ENCODE data around the gene ZNF652. TPM values are rescaled to one million over a fixed set of nuclear protein-coding genes. Genes with fewer than 3 reads are reported as not detected.
A peak's percentile ranks its signal among the peaks of the same experiment; 100 is the strongest.

ZNF652 gene
- 10 to 100 TPM; 43.6 to 47.7 TPM for total RNA-seq

GRCh38 chr17:49361902-49362722 is at the start of gene ZNF652:
ZNF652 (minus strand) TSS chr17:49362250; CDS start chr17:49317725, 44,525 bp downstream.
- Mint-ChIP-seq H3K27ac (peak within 1 kb of the TSS; percentile 95), H3K9me3 (no peaks in the 10 kb centered on the region), H3K36me3 (peaks cover 5% of the 10 kb centered on the region), H3K4me1 (peaks cover 53% of the 10 kb centered on the region), H3K27me3 (no peaks in the 10 kb centered on the region), H3K4me3 (peak within 1 kb of the TSS; percentile 95)
- DNase-seq, result peak; percentile 97
- POLR2A ChIA-PET, result interaction anchor here (0.6 to 4.4 kb wide), 10 partner anchors 16 to 1310 kb away, joined by 3 to 58 read pairs (median 6); no protein-coding TSS in a partner anchor
- peak; percentile 71 for ATAC-seq (ENCODE audit: low read depth)

- H3K27ac Mint-ChIP-seq, result peak overlapping the region; percentile 10
- no peak overlapping the region for H3K4me3 Mint-ChIP-seq
- no peak for ATAC-seq (ENCODE audit: low read depth)
- POLR2A ChIA-PET, result interaction anchor here (0.7 to 1.8 kb wide), 2 partner anchors 148 to 589 kb away, joined by 5 read pairs; no protein-coding TSS in a partner anchor
- peaks cover 37% of the 10 kb centered on the region for H3K4me1 Mint-ChIP-seq
- H3K9me3 Mint-ChIP-seq, result no peaks in the 10 kb centered on the region
- no peaks in the 10 kb centered on the region for H3K27me3 Mint-ChIP-seq
- peaks cover 31% of the 10 kb centered on the region for H3K36me3 Mint-ChIP-seq
- DNase-seq, result no peak
Observed at GRCh38 chr17:49409066-49409465, 47.0 kb upstream of the ZNF652 start.

GRCh38 chr17:49407981-49408501 is 46.0 kb upstream of the ZNF652 start:
- ATAC-seq (ENCODE audit: low read depth) (peak; percentile 84), DNase-seq (peak; percentile 90)
- no peaks in the 10 kb centered on the region for H3K9me3 Mint-ChIP-seq
- H3K4me3 Mint-ChIP-seq, result no peak overlapping the region
- H3K27me3 Mint-ChIP-seq, result no peaks in the 10 kb centered on the region
- H3K4me1 Mint-ChIP-seq, result peaks cover 43% of the 10 kb centered on the region
- peak overlapping the region; percentile 72 for H3K27ac Mint-ChIP-seq
- POLR2A ChIA-PET, result interaction anchor here (1.8 kb wide), 1 partner anchor 149 kb away, joined by 5 read pairs; no protein-coding TSS in a partner anchor
- peaks cover 37% of the 10 kb centered on the region for H3K36me3 Mint-ChIP-seq

- H3K9me3 Mint-ChIP-seq, result no peaks in the 10 kb centered on the region
- ATAC-seq (ENCODE audit: low read depth) (no peak), DNase-seq (no peak)
- no peaks in the 10 kb centered on the region for H3K27me3 Mint-ChIP-seq
- H3K36me3 Mint-ChIP-seq, result peaks cover 42% of the 10 kb centered on the region
- no peak overlapping the region for H3K27ac Mint-ChIP-seq
- H3K4me3 Mint-ChIP-seq, result no peak overlapping the region
- POLR2A ChIA-PET, result interaction anchor here (1.8 kb wide), 1 partner anchor 150 kb away, joined by 5 read pairs; no protein-coding TSS in a partner anchor
- peaks cover 45% of the 10 kb centered on the region for H3K4me1 Mint-ChIP-seq
Observed at GRCh38 chr17:49407086-49407485, 45.0 kb upstream of the ZNF652 start.

- no peak overlapping the region for H3K4me3 Mint-ChIP-seq
- no peaks in the 10 kb centered on the region for H3K27me3 Mint-ChIP-seq
- H3K4me1 Mint-ChIP-seq, result peaks cover 42% of the 10 kb centered on the region
- DNase-seq, result no peak
- H3K36me3 Mint-ChIP-seq, result peaks cover 41% of the 10 kb centered on the region
- no peak overlapping the region for H3K27ac Mint-ChIP-seq
- ATAC-seq (ENCODE audit: low read depth), result no peak
- POLR2A ChIA-PET, result no interaction called here
- H3K9me3 Mint-ChIP-seq, result no peaks in the 10 kb centered on the region
Observed at GRCh38 chr17:49406421-49407061, 44.5 kb upstream of the ZNF652 start.

- peaks cover 44% of the 10 kb centered on the region for H3K4me1 Mint-ChIP-seq
- peak overlapping the region; percentile 45 for H3K4me3 Mint-ChIP-seq
- H3K36me3 Mint-ChIP-seq, result peaks cover 33% of the 10 kb centered on the region
- DNase-seq (no peak), ATAC-seq (ENCODE audit: low read depth) (no peak)
- H3K9me3 Mint-ChIP-seq, result no peaks in the 10 kb centered on the region
- peak overlapping the region; percentile 84 for H3K27ac Mint-ChIP-seq
- no peaks in the 10 kb centered on the region for H3K27me3 Mint-ChIP-seq
- POLR2A ChIA-PET, result no interaction called here
Observed at GRCh38 chr17:49404906-49405305, 42.9 kb upstream of the ZNF652 start.

- no peaks in the 10 kb centered on the region for H3K9me3 Mint-ChIP-seq
- H3K36me3 Mint-ChIP-seq, result peaks cover 33% of the 10 kb centered on the region
- H3K27ac Mint-ChIP-seq, result peak overlapping the region; percentile 84
- H3K4me3 Mint-ChIP-seq, result peak overlapping the region; percentile 45
- POLR2A ChIA-PET, result no interaction called here
- no peaks in the 10 kb centered on the region for H3K27me3 Mint-ChIP-seq
- DNase-seq (peak; percentile 54), ATAC-seq (ENCODE audit: low read depth) (peak; percentile 81)
- H3K4me1 Mint-ChIP-seq, result peaks cover 44% of the 10 kb centered on the region
Observed at GRCh38 chr17:49404361-49404760, 42.3 kb upstream of the ZNF652 start.

- DNase-seq (no peak), ATAC-seq (ENCODE audit: low read depth) (peak; percentile 3)
- peaks cover 29% of the 10 kb centered on the region for H3K36me3 Mint-ChIP-seq
Observed at GRCh38 chr17:49403514-49404289, 41.7 kb upstream of the ZNF652 start.

GRCh38 chr17:49402706-49403105 is 40.7 kb upstream of the ZNF652 start:
- peaks cover 27% of the 10 kb centered on the region for H3K36me3 Mint-ChIP-seq
- no peak for DNase-seq
- no peaks in the 10 kb centered on the region for H3K9me3 Mint-ChIP-seq
- no peaks in the 10 kb centered on the region for H3K27me3 Mint-ChIP-seq
- peak overlapping the region; percentile 72 for H3K27ac Mint-ChIP-seq
- H3K4me3 Mint-ChIP-seq, result no peak overlapping the region
- no peak for ATAC-seq (ENCODE audit: low read depth)
- peaks cover 31% of the 10 kb centered on the region for H3K4me1 Mint-ChIP-seq
- POLR2A ChIA-PET, result interaction anchor here (0.6 kb wide), 1 partner anchor 294 kb away, joined by 3 read pairs; no protein-coding TSS in a partner anchor

More at GRCh38 chr17:49403514-49404289, 41.7 kb upstream of the ZNF652 start:
- Mint-ChIP-seq H3K27ac (peak overlapping the region; percentile 84), H3K4me3 (peak overlapping the region; percentile 45), H3K9me3 (no peaks in the 10 kb centered on the region), H3K4me1 (peaks cover 40% of the 10 kb centered on the region), H3K27me3 (no peaks in the 10 kb centered on the region)
- POLR2A ChIA-PET, result no interaction called here

GRCh38 chr17:49401971-49402611 is 40.0 kb upstream of the ZNF652 start:
- Mint-ChIP-seq H3K9me3 (no peaks in the 10 kb centered on the region), H3K27me3 (peaks cover under 1% of the 10 kb centered on the region), H3K4me1 (peaks cover 31% of the 10 kb centered on the region), H3K27ac (peak overlapping the region; percentile 72), H3K4me3 (no peak overlapping the region), H3K36me3 (peaks cover 25% of the 10 kb centered on the region)
- POLR2A ChIA-PET, result no interaction called here
- DNase-seq (no peak), ATAC-seq (ENCODE audit: low read depth) (no peak)

- ATAC-seq (ENCODE audit: low read depth) (no peak), DNase-seq (no peak)
- H3K27me3 Mint-ChIP-seq, result peaks cover 4% of the 10 kb centered on the region
- peaks cover 28% of the 10 kb centered on the region for H3K4me1 Mint-ChIP-seq
- H3K27ac Mint-ChIP-seq, result no peak overlapping the region
- H3K9me3 Mint-ChIP-seq, result no peaks in the 10 kb centered on the region
- H3K4me3 Mint-ChIP-seq, result no peak overlapping the region
- peaks cover 16% of the 10 kb centered on the region for H3K36me3 Mint-ChIP-seq
- POLR2A ChIA-PET, result interaction anchor here (0.5 to 1.4 kb wide), 5 partner anchors 11 to 1093 kb away, joined by 3 to 7 read pairs (median 4); no protein-coding TSS in a partner anchor
Observed at GRCh38 chr17:49399995-49400394, 37.9 kb upstream of the ZNF652 start.

GRCh38 chr17:49397586-49397985 is 35.5 kb upstream of the ZNF652 start:
- no peaks in the 10 kb centered on the region for H3K9me3 Mint-ChIP-seq
- H3K36me3 Mint-ChIP-seq, result peaks cover 5% of the 10 kb centered on the region
- no peak overlapping the region for H3K4me3 Mint-ChIP-seq
- H3K4me1 Mint-ChIP-seq, result peaks cover 24% of the 10 kb centered on the region
- no peak overlapping the region for H3K27ac Mint-ChIP-seq
- H3K27me3 Mint-ChIP-seq, result peaks cover 4% of the 10 kb centered on the region
- no peak for ATAC-seq (ENCODE audit: low read depth)
- no peak for DNase-seq
- POLR2A ChIA-PET, result no interaction called here
